ENCODE data around the gene MLEC.

- TF ChIP-seq CTCF (conservative IDR thresholded peaks at IDR 0.05 in 1 of 2, IDR thresholded peaks at IDR 0.05 in 1 of 2; ENCODE audit: low read depth in 1 of 2, low read length in 2 of 2), result no peak
- no peak for TF ChIP-seq EZH2 (IDR thresholded peaks at IDR 0.05; ENCODE audit: low read length, missing control alignments)
Observed at GRCh38 chr12:120661432-120661831, 25.5 kb upstream of the MLEC start.
